T-cell (primary cell): ENCODE data around the gene PRKAR2B. TPM values are rescaled to one million over a fixed set of nuclear protein-coding genes. Genes with fewer than 3 reads are reported as not detected.

Source experiments
- ATAC-seq, 4 experiments: fragments of 200-7000 bp in 3 of 4; fragments of 150-1000 bp in 1 of 4; cut with Tn5 transposase; replicated peaks in 1 of 4; 1 replicate in 3 of 4; 2 replicates in 1 of 4; pipeline ENCODE4 v1.10.0; 2021; ENCODE audit warnings: moderate library complexity in 3 of 4, mild to moderate bottlenecking in 2 of 4, moderate number of reproducible peaks in 1 of 4
- CTCF ChIA-PET, 2 donors: fragments of 300-600 bp; sonication (Branson Sonifier 250); formaldehyde crosslinking; loops; one replicate each; lab custom pipeline; 2022; ENCODE audit warnings: antibody characterized with exemption in 2 of 2; lab: Charles Lee
- POLR2A ChIA-PET, 2 donors: fragments of 300-600 bp; sonication (Branson Sonifier 250); formaldehyde crosslinking; loops; one replicate each; lab custom pipeline; 2022; ENCODE audit warnings: antibody characterized with exemption in 2 of 2; lab: Charles Lee
- DNase-seq, 35 experiments: peaks; one replicate each; pipeline versions ENCODE4 v3.0.0 to v3.0.0-alpha.2; 2013 to 2023
- H3K27ac ChIP-seq: one replicate; pipeline ENCODE4 v1.5.1; 2013; ENCODE audit warnings: low read length
- H3K27me3 ChIP-seq, 2 experiments: replicated peaks in 1 of 2; 1 replicate in 1 of 2; 2 replicates in 1 of 2; pipeline versions ENCODE4 v1.6.1 to v1.7.0; 2013; ENCODE audit warnings: low read length in 1 of 2, mixed read lengths in 1 of 2; ENCODE audit not compliant: control insufficient read depth in 2 of 2, insufficient read depth in 2 of 2; ENCODE audit errors: extremely low read depth in 1 of 2
- H3K36me3 ChIP-seq, 2 donors: 1 replicate in 1 of 2; 2 replicates in 1 of 2; pipeline versions ENCODE4 v1.6.1 to v1.7.0; 2013; ENCODE audit warnings: low read length in 1 of 2; ENCODE audit not compliant: control insufficient read depth in 2 of 2, insufficient read depth in 1 of 2; ENCODE audit errors: extremely low read depth in 1 of 2
- H3K4me1 ChIP-seq, 2 experiments: 1 replicate in 1 of 2; 2 replicates in 1 of 2; pipeline versions ENCODE4 v1.6.1 to v1.7.0; 2013; ENCODE audit warnings: low read length in 2 of 2, mixed read lengths in 1 of 2; ENCODE audit not compliant: insufficient read depth in 2 of 2, control insufficient read depth in 1 of 2; ENCODE audit errors: extremely low read depth in 1 of 2
- H3K4me3 ChIP-seq, 2 donors: 1 replicate in 1 of 2; 2 replicates in 1 of 2; pipeline versions ENCODE4 v1.5.1 to v1.7.0; 2013; ENCODE audit warnings: mild to moderate bottlenecking in 2 of 2, low read length in 1 of 2, moderate library complexity in 1 of 2; ENCODE audit not compliant: control insufficient read depth in 1 of 2; ENCODE audit errors: extremely low read depth in 1 of 2
- H3K9me3 ChIP-seq: 2 replicates; pipeline ENCODE4 v1.7.0; 2013
- H3K27ac Mint-ChIP-seq, 2 donors: one replicate each; pipeline ENCODE4 v1.8.0; 2020 to 2021; ENCODE audit warnings: mild to moderate bottlenecking in 2 of 2, mixed read lengths in 2 of 2
- H3K27me3 Mint-ChIP-seq, 2 donors: one replicate each; pipeline ENCODE4 v1.8.0; 2021 to 2022; ENCODE audit warnings: mixed read lengths in 2 of 2
- H3K36me3 Mint-ChIP-seq: one replicate; pipeline ENCODE4 v1.8.0; 2021; ENCODE audit warnings: mixed read lengths
- H3K4me1 Mint-ChIP-seq, 3 donors: one replicate each; pipeline ENCODE4 v1.8.0; 2020 to 2022; ENCODE audit warnings: mixed read lengths in 3 of 3, mild to moderate bottlenecking in 1 of 3
- H3K4me3 Mint-ChIP-seq, 3 donors: one replicate each; pipeline ENCODE4 v1.8.0; 2020 to 2022; ENCODE audit warnings: mild to moderate bottlenecking in 3 of 3, mixed read lengths in 3 of 3, moderate library complexity in 3 of 3
- H3K9me3 Mint-ChIP-seq, 3 donors: one replicate each; pipeline ENCODE4 v1.8.0; 2020 to 2022; ENCODE audit warnings: mixed read lengths in 3 of 3
- WGBS: methylation state at CpG from one replicate; pipeline ENCODE4 v1.1.5; 2013; ENCODE audit warnings: missing lambda C conversion rate; ENCODE audit not compliant: insufficient coverage; 5-methylcytosine and 5-hydroxymethylcytosine counted together
- total RNA-seq, 35 experiments: library from RNA in 6 of 35; stranded (reverse) in 6 of 35; fragments of 120-200 nt in 1 of 35; gene quantifications; one replicate each; pipeline versions ENCODE4 v1.2.1 to v1.2.4 and lab custom pipeline; 2013 to 2026

The PRKAR2B gene
- total RNA-seq, 5 donors from 2014 or later (not counting 1 experiment from before 2014, with no cell fraction given): 0.58 to 2.2 (median 1.0) TPM

GRCh38 chr7:107032720-107033438, 11.6 kb upstream of the PRKAR2B start:
- Mint-ChIP-seq H3K27ac (no peak overlapping the region), H3K4me3 (no peak overlapping the region), H3K36me3 (no peaks in the 10 kb centered on the region), H3K27me3 (no peaks in the 10 kb centered on the region), H3K9me3 (peaks cover 4 to 8% (median 8%) of the 10 kb centered on the region in 3 donors), H3K4me1 (no peaks in the 10 kb centered on the region)
- DNase-seq (no peak), ATAC-seq (no peak)
- Histone ChIP-seq H3K36me3 (no peaks in the 10 kb centered on the region), H3K27me3 (no peaks in the 10 kb centered on the region), H3K9me3 (no peaks in the 10 kb centered on the region), H3K4me1 (no peaks in the 10 kb centered on the region), H3K27ac (no peak overlapping the region), H3K4me3 (no peak overlapping the region)
- CTCF ChIA-PET: interaction anchor here in 1 of 2 donors (0.5 kb wide), 2 partner anchors 117 to 135 kb away, joined by 3 to 5 read pairs; no protein-coding TSS in a partner anchor
- POLR2A ChIA-PET: no interaction called here
- 73% methylated on average over 3 of the region's 8 CpGs for WGBS

GRCh38 chr7:107034553-107034952, 10.0 kb upstream of the PRKAR2B start:
- no peak overlapping the region for H3K4me3 Mint-ChIP-seq
- 100% methylated on average over 1 of the region's 1 CpG for WGBS
- ChIA-PET CTCF (no interaction called here), POLR2A (no interaction called here)
- Histone ChIP-seq H3K4me3 (no peak overlapping the region), H3K27me3 (no peaks in the 10 kb centered on the region), H3K9me3 (no peaks in the 10 kb centered on the region), H3K27ac (no peak overlapping the region), H3K36me3 (no peaks in the 10 kb centered on the region), H3K4me1 (no peaks in the 10 kb centered on the region)
- DNase-seq: no peak
- no peaks in the 10 kb centered on the region for H3K4me1 Mint-ChIP-seq
- H3K27me3 Mint-ChIP-seq: no peaks in the 10 kb centered on the region
- ATAC-seq: no peak
- no peak overlapping the region for H3K27ac Mint-ChIP-seq
- H3K36me3 Mint-ChIP-seq: no peaks in the 10 kb centered on the region
- peaks cover 4 to 8% (median 8%) of the 10 kb centered on the region in 3 donors for H3K9me3 Mint-ChIP-seq

GRCh38 chr7:107035446-107035845, 9.1 kb upstream of the PRKAR2B start:
- ChIA-PET POLR2A (no interaction called here), CTCF (no interaction called here)
- no peaks in the 10 kb centered on the region for H3K4me1 ChIP-seq
- H3K27me3 ChIP-seq: no peaks in the 10 kb centered on the region
- Mint-ChIP-seq H3K36me3 (no peaks in the 10 kb centered on the region), H3K27me3 (no peaks in the 10 kb centered on the region), H3K27ac (no peak overlapping the region), H3K4me1 (no peaks in the 10 kb centered on the region), H3K9me3 (peaks cover 4 to 8% (median 8%) of the 10 kb centered on the region in 3 donors), H3K4me3 (no peak overlapping the region)
- H3K27ac ChIP-seq: no peak overlapping the region
- H3K9me3 ChIP-seq: no peaks in the 10 kb centered on the region
- H3K4me3 ChIP-seq: no peak overlapping the region
- no peak for DNase-seq
- ATAC-seq: no peak
- H3K36me3 ChIP-seq: no peaks in the 10 kb centered on the region

- POLR2A ChIA-PET: no interaction called here
- Histone ChIP-seq H3K4me3 (no peak overlapping the region), H3K27ac (no peak overlapping the region), H3K9me3 (no peaks in the 10 kb centered on the region), H3K27me3 (no peaks in the 10 kb centered on the region), H3K36me3 (no peaks in the 10 kb centered on the region), H3K4me1 (no peaks in the 10 kb centered on the region)
- Mint-ChIP-seq H3K27me3 (no peaks in the 10 kb centered on the region), H3K4me1 (no peaks in the 10 kb centered on the region), H3K9me3 (peaks cover 4 to 8% (median 8%) of the 10 kb centered on the region in 3 donors), H3K4me3 (no peak overlapping the region), H3K36me3 (no peaks in the 10 kb centered on the region), H3K27ac (no peak overlapping the region)
- 91% methylated on average over 3 of the region's 4 CpGs for WGBS
- CTCF ChIA-PET: interaction anchor here in 1 of 2 donors (0.6 kb wide), 1 partner anchor 1663 kb away, joined by 4 read pairs; no protein-coding TSS in a partner anchor
- no peak for DNase-seq
- ATAC-seq: no peak
Observed at GRCh38 chr7:107036535-107036934, 8.0 kb upstream of the PRKAR2B start.

GRCh38 chr7:107037717-107038603, 6.5 kb upstream of the PRKAR2B start:
- no peaks in the 10 kb centered on the region for H3K36me3 Mint-ChIP-seq
- POLR2A ChIA-PET: no interaction called here

GRCh38 chr7:107039199-107039900, 5.2 kb upstream of the PRKAR2B start:
- H3K27ac Mint-ChIP-seq: no peak overlapping the region
- peaks cover 4 to 7% (median 4%) of the 10 kb centered on the region in 3 donors for H3K4me1 Mint-ChIP-seq
- no peaks in the 10 kb centered on the region for H3K36me3 Mint-ChIP-seq
- Histone ChIP-seq H3K4me3 (no peak overlapping the region), H3K27ac (no peak overlapping the region), H3K9me3 (no peaks in the 10 kb centered on the region), H3K4me1 (peaks cover 0 to 2% of the 10 kb centered on the region in 2 experiments), H3K27me3 (no peaks in the 10 kb centered on the region), H3K36me3 (no peaks in the 10 kb centered on the region)
- H3K4me3 Mint-ChIP-seq: no peak overlapping the region
- ChIA-PET CTCF (no interaction called here), POLR2A (no interaction called here)
- H3K27me3 Mint-ChIP-seq: no peaks in the 10 kb centered on the region
- ATAC-seq: no peak
- H3K9me3 Mint-ChIP-seq: peaks cover 4 to 8% (median 8%) of the 10 kb centered on the region in 3 donors
- WGBS: no CpG with 5 or more reads among the region's 2 CpGs
- no peak for DNase-seq

More at GRCh38 chr7:107037717-107038603, 6.5 kb upstream of the PRKAR2B start:
- Histone ChIP-seq H3K9me3 (no peaks in the 10 kb centered on the region), H3K27ac (no peak overlapping the region), H3K4me3 (no peak overlapping the region), H3K4me1 (no peaks in the 10 kb centered on the region), H3K36me3 (no peaks in the 10 kb centered on the region), H3K27me3 (no peaks in the 10 kb centered on the region)
- H3K27ac Mint-ChIP-seq: no peak overlapping the region
- H3K4me1 Mint-ChIP-seq: no peaks in the 10 kb centered on the region
- H3K27me3 Mint-ChIP-seq: no peaks in the 10 kb centered on the region
- CTCF ChIA-PET: interaction anchor here in 1 of 2 donors (0.7 kb wide), 1 partner anchor 335 kb away, joined by 4 read pairs; no protein-coding TSS in a partner anchor
- DNase-seq (no peak), ATAC-seq (no peak)
- WGBS: no CpG with 5 or more reads among the region's 3 CpGs
- peaks cover 4 to 8% (median 8%) of the 10 kb centered on the region in 3 donors for H3K9me3 Mint-ChIP-seq
- H3K4me3 Mint-ChIP-seq: no peak overlapping the region
